Muscle of arm (tissue), 12 donors: ENCODE results near the gene RIT1. TPM values are rescaled to one million over a fixed set of nuclear protein-coding genes. Genes with fewer than 3 reads are reported as not detected.
"Not testable (repeated sequence)": the region's sequence is repeated elsewhere in the genome, so short reads cannot be mapped to it uniquely, and the experiment has no call there.

Experiments
- DNase-seq: peaks from one replicate; pipeline ENCODE4 v3.0.0-alpha.2; 2013
- polyA plus RNA-seq, 12 donors: library from polyadenylated mRNA; unstranded; fragments of 120-200 nt; gene quantifications; one replicate each; pipeline ENCODE4 v1.2.1, GENCODE V29; 2013; ENCODE audit not compliant: insufficient read length in 12 of 12

RIT1 gene
- polyA plus RNA-seq, 12 donors = 17.7 to 33.4 (median 28.7) TPM; not detected in 1

GRCh38 chr1:155934936-155935590, 23.9 kb upstream of the RIT1 start:
- no peak for DNase-seq

DNA sequence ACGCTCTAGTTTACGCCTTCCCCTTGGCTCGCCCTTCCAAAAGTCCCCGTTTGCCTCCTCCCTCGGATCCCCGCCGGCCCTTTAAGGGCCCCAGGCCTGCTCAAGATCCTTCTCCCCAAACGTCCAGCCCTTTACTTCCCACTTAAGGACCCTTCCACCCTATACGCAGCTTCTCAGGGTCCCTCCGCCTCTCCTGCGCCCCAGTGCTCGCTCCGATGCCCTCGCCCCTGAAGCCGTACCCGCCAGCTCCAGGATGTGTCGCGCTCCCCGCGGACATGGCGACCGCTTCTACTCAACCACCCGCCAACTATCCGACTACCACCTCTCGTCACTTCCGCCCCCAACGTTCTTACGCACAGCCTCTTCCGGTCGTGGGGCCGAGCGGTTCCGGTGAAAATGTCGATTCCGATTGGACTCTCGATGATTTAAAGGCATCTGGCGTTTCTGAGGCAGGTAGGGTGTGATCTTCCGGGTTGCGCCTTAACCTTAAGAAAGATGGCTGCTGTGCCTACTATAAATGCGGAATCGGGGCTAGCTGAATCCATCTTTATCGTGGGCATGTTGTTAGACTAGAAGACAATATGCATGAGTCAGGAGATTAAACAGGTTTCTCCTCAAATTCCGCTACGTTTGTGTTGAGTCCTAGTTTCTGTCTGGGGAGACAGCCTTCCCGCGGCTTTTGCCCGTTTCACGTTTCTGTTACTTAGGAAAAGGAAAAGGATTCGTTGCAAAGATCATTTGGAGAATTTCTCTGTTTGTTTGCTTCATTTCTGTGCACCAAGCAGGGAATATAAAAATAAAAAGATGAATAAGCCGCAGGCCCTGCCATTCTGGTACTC, 23.2 kb upstream of the RIT1 start, which contains the start of gene KHDC4:
KHDC4 (minus strand) TSS at position 317 of the 839 bp plus-strand sequence; CDS start at position 277, 40 bp downstream.
- DNase-seq = peak; percentile 98

GRCh38 chr1:155933591-155934096, 22.5 kb upstream of the RIT1 start:
- no peak for DNase-seq

GRCh38 chr1:155932487-155932886, 21.3 kb upstream of the RIT1 start:
- DNase-seq = no peak

- DNase-seq = no peak
These were observed 20.9 kb upstream of the RIT1 start for GRCh38 chr1:155932081-155932480.

DNA sequence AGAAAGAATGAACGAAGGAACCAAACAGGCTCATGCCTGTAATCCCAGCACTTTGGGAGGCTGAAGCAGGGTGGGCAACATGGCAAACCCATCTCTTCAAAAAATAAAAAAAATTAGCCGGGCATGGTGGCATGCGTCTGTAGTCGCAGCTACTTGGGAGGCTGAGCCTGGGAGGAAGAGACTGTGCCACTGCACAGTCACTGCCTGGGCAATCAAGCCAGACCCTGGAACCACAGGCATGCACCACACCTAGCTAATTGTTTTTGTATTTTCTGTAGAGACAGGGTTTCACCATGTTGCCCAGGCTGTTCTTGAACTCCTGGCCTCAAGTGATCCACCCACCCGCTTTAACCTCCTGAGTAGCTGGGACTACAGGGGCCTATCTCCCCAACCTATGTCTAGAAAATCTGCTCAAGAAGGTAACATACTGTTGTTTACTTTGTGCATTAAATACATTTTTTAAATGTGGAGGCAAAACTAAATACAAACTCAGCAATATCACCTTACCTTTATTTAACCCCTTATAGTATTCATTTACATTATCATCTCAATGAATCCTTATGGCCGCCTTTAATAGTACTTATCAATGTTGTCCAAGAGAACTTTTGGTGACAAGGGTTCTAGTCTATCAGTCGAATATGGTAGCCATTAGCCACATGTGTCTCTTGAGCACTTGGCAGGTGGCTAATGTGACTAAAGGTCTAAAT, 20.3 kb upstream of the RIT1 start:
- no peak for DNase-seq

DNA sequence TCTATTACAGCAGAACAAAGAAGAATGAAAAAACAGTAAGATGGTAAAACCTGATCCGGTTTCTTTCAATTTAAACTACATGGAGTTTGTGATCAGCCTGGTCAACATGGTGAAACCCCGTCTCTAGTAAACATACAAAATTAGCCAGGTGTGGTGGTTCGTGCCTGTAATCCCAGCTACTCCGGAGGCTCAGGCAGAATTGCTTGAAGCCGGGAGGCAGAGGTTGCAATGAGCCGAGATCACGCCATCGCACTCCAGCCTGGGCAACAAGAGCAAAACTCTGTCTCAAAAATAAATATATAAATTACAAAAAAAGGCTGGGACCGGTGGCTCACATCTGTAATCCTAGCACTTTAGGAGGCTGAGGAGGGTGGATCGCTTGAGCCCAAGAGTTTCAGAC, 19.6 kb upstream of the RIT1 start:
- not testable (repeated sequence) for DNase-seq

- DNase-seq = no peak
These were observed 17.9 kb upstream of the RIT1 start for GRCh38 chr1:155929057-155929456.

- no peak for DNase-seq
These were observed 14.4 kb upstream of the RIT1 start for GRCh38 chr1:155925506-155925905.

DNA sequence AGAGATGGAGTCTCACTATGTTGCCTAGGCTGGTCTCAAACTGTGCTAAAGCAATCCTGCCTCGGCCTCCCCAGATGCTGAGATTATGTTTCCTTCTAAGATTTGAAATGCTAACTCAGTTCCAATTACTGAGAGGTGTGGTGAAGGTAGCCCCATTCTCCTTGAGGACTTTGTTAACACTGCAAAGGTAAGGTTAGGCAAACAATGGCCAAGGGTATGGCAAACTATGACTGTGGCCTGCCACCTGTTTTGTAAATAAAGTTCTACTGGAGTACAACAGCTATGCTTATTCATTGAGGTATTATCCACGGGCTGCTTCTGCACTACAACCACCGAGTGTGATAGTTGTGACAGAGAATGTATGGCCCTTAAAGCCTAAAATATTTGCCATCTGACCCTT, 9.6 kb upstream of the RIT1 start:
- no peak for DNase-seq

GRCh38 chr1:155919801-155920200, 8.7 kb upstream of the RIT1 start:
- no peak for DNase-seq

- DNase-seq = no peak
These were observed 7.5 kb upstream of the RIT1 start for GRCh38 chr1:155918660-155919059.

GRCh38 chr1:155913969-155914757, 3.0 kb upstream of the RIT1 start:
- no peak for DNase-seq

DNA sequence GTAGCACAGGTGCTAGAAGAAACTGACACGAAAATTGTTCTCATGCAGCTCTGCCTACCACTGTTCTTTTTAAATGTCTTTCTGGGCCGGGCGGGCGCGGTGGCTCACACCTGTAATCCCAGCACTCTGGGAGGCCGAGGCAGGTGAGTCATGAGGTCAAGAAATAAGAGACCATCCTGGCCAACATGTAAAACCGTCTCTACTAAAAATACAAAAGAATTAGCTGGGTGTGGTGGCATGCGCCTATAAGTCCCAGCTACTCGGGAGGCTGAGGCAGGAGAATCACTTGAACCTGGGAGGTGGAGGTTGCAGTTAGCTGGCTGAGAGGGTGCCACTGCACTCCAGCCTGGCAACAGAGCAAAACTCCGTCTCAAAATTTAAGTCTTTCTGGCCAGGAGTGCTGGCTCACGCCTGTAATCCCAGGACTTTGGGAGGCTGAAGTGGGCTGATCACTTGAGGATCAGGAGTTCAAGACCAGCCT, 947 bp upstream of the RIT1 start:
- DNase-seq = no peak

- DNase-seq = no peak
These were observed 478 bp downstream of the RIT1 start for GRCh38 chr1:155910621-155911121.

DNA sequence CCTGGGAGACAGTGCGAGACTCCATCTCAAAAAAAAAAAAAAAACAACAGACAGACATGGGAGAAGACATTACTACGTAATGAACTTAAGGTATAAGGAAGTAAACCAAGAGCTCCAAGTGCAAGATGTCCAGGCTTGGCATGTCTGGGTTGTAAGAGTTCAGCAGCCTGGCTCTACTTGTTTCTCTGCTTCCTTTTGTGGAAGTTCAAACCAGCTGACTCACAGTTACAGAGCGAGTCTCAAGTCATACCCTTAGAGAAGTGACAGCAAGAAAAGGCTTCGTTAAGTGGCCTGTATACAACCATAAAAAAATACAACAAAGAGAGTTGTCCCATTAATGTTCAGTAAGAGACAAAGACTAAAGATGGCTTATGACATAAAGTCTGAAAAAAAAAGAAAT, 1.3 kb downstream of the RIT1 start:
- DNase-seq = no peak

- DNase-seq = no peak
These were observed 6.9 kb downstream of the RIT1 start for GRCh38 chr1:155904261-155904660.

DNA sequence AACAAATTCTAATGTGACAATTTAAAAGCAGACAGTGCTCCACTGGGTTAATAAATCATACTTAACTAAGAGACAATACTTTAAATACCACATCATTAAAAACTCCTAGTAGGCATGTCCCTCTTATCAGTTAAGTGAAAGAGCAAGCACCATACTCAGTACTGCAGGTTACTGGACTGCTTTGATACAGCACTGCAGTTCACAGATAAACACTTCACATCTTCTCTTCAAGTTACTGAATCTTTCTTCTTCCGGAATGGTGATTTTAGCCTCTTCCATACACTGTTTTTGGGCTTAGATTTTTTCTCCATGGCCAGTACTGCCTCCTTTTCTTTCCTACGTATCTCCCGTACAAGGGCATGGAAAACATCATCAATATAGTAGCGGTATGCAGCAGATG, 11.0 kb downstream of the RIT1 start:
- no peak for DNase-seq

DNA sequence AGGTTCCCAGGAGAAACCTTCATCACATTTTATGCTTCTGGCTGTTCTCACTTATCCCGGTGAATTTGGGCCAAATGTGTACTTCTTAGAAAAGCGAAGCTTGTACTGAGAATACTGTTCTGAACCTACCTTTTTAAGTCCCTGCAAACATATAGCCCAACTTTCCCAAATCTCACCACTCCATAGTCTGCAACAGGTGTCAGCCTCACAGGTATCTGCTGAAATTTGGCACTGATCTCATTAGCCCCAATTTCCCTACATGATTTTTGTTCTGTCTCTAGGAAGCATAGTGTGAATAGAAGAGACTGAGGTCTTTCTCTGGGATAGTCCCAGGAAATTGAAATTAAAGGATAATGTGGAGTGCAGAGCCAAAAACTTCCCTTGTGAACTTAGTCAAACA, 11.5 kb downstream of the RIT1 start:
- DNase-seq = no peak

GRCh38 chr1:155898888-155899287, 12.3 kb downstream of the RIT1 start:
- DNase-seq = no peak

GRCh38 chr1:155897746-155898145, 13.4 kb downstream of the RIT1 start:
- DNase-seq = no peak
